Naive thymus-derived CD8-positive, alpha-beta T cell (primary cell): ENCODE data around the gene ADAMTS14. TPM values are rescaled to one million over a fixed set of nuclear protein-coding genes. Genes with fewer than 3 reads are reported as not detected.

ENCODE experiments used
- ATAC-seq, 2 donors: fragments of 150-1000 bp; cut with Tn5 transposase in 1 of 2; sonication (Bioruptor Pico), chemical (Tn5 transposase) in 1 of 2; 1 replicate in 1 of 2; 2 replicates in 1 of 2; pipeline ENCODE4 v1.10.0; 2021; ENCODE audit warnings: mild to moderate bottlenecking in 2 of 2, moderate library complexity in 2 of 2
- POLR2A ChIA-PET: fragments of 350-600 bp; sonication (Branson Sonifier 250); formaldehyde crosslinking; loops from one replicate; lab custom pipeline; 2021; ENCODE audit warnings: antibody characterized with exemption; lab: Charles Lee
- DNase-seq, 10 donors: peaks; one replicate each; pipeline versions ENCODE4 v3.0.0 to v3.0.0-alpha.2; 2020 to 2022
- H3K27ac Mint-ChIP-seq, 10 donors: one replicate each; pipeline ENCODE4 v1.8.0; 2020 to 2022; ENCODE audit warnings: mild to moderate bottlenecking in 10 of 10, mixed read lengths in 10 of 10, moderate library complexity in 4 of 10, inconsistent platforms in 1 of 10
- H3K27me3 Mint-ChIP-seq, 5 donors: one replicate each; pipeline ENCODE4 v1.8.0; 2021 to 2022; ENCODE audit warnings: mixed read lengths in 5 of 5
- H3K36me3 Mint-ChIP-seq, 3 donors: one replicate each; pipeline ENCODE4 v1.8.0; 2020 to 2022; ENCODE audit warnings: mixed read lengths in 3 of 3, mild to moderate bottlenecking in 2 of 3, inconsistent platforms in 1 of 3
- H3K4me1 Mint-ChIP-seq, 4 donors: one replicate each; pipeline ENCODE4 v1.8.0; 2021 to 2022; ENCODE audit warnings: mixed read lengths in 4 of 4
- H3K4me3 Mint-ChIP-seq, 10 donors: one replicate each; pipeline ENCODE4 v1.8.0; 2020 to 2022; ENCODE audit warnings: mild to moderate bottlenecking in 10 of 10, mixed read lengths in 10 of 10, moderate library complexity in 6 of 10, inconsistent platforms in 1 of 10
- H3K9me3 Mint-ChIP-seq, 9 donors: one replicate each; pipeline ENCODE4 v1.8.0; 2020 to 2022; ENCODE audit warnings: mixed read lengths in 9 of 9, mild to moderate bottlenecking in 3 of 9, inconsistent platforms in 1 of 9, moderate library complexity in 1 of 9
- polyA plus RNA-seq, 3 donors: library from polyadenylated mRNA; unstranded; fragments of 300-500 nt; fragmentation: Illumina TruSeq; gene quantifications; one replicate each; pipeline ENCODE4 v1.2.3, GENCODE V29; 2021
- total RNA-seq, 8 experiments: library from RNA in 2 of 8; stranded (reverse) in 2 of 8; gene quantifications; one replicate each; pipeline ENCODE4 v1.2.3 and lab custom pipeline; 2021 to 2026

The ADAMTS14 gene
- total and polyA plus RNA-seq, 5 experiments from 2014 or later, result not detected

- Mint-ChIP-seq H3K4me1 (peaks cover 7 to 16% (median 11%) of the 10 kb centered on the region in 4 donors), H3K27me3 (peaks cover 0 to 23% (median 4%) of the 10 kb centered on the region in 5 donors), H3K36me3 (no peaks in the 10 kb centered on the region), H3K4me3 (no peak overlapping the region), H3K27ac (no peak overlapping the region), H3K9me3 (no peaks in the 10 kb centered on the region)
- POLR2A ChIA-PET, result no interaction called here
- no peak for DNase-seq
- no peak for ATAC-seq
Observed at GRCh38 chr10:70809726-70810125, 137.4 kb downstream of the ADAMTS14 start.

DNA sequence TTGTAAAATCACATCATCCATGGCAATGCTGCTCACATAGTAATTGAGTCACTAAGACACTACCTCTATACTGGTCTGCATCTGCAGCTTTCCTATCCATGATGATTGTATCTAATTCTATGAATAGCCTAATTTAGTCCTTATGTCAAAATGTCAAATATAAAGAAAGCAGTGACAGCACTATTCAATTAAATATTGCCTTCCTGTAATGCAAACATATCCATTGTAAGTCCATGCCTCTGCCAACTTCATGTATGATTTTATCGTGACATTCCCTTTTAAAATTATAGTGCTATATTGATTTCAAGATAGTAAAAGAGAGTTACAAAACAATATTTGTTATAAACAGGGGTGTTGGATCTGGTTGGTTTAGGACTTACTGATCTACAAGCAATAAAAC is 138.7 kb downstream of the ADAMTS14 start:
- Mint-ChIP-seq H3K4me3 (no peak overlapping the region), H3K27me3 (peaks cover 0 to 10% (median 1%) of the 10 kb centered on the region in 5 donors), H3K36me3 (no peaks in the 10 kb centered on the region), H3K27ac (no peak overlapping the region), H3K4me1 (peaks cover 7 to 22% (median 17%) of the 10 kb centered on the region in 4 donors), H3K9me3 (no peaks in the 10 kb centered on the region)
- ATAC-seq (no peak), DNase-seq (no peak)
- POLR2A ChIA-PET, result no interaction called here

DNA sequence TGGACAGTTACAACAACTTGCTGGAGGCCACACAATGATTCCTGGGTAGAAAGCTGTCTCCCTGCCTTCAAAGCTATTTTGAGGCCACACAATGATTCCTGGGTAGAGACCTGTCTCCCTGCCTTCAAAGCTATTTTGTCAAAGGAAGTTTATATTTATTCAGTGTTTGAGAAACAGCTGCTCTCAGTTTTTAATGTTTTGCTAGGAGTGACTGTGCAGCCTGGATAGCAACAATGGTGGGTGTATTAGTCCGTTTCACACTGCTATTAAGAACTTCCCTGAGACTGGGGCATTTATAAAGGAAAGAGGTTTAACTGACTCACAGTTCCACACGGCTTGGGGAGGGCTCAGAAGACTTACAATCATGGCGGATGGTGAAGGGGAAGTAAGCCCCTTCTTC is 139.6 kb downstream of the ADAMTS14 start:
- peak overlapping the region in 1 of 10 donors; percentile 50 for H3K27ac Mint-ChIP-seq
- peaks cover 0 to 7% (median 0%) of the 10 kb centered on the region in 5 donors for H3K27me3 Mint-ChIP-seq
- POLR2A ChIA-PET, result no interaction called here
- no peak for DNase-seq
- ATAC-seq, result no peak
- H3K36me3 Mint-ChIP-seq, result no peaks in the 10 kb centered on the region
- H3K4me1 Mint-ChIP-seq, result peaks cover 7 to 27% (median 24%) of the 10 kb centered on the region in 4 donors
- no peak overlapping the region for H3K4me3 Mint-ChIP-seq
- no peaks in the 10 kb centered on the region for H3K9me3 Mint-ChIP-seq

Other genes starting within 250 kb of the ADAMTS14 start
- not detected for gene NODAL, start 230.8 kb upstream of the ADAMTS14 start, total RNA-seq
- gene NODAL, start 230.8 kb upstream of the ADAMTS14 start, polyA plus RNA-seq, result not detected
- not detected for gene PALD1, start 193.7 kb upstream of the ADAMTS14 start, total RNA-seq
- gene PALD1, start 193.7 kb upstream of the ADAMTS14 start, polyA plus RNA-seq, result under 1 TPM in 1 of 3 donors, not detected in 2; 0.27 TPM
- gene PRF1, start 69.8 kb upstream of the ADAMTS14 start, total RNA-seq, result 10 to 100 TPM; 14.7 to 16.8 TPM
- 100 to 1,000 TPM in 1 of 3 donors, 10 to 100 TPM in 2; 58.3 to 435 (median 84.3) TPM for gene PRF1, start 69.8 kb upstream of the ADAMTS14 start, polyA plus RNA-seq
- not detected for gene TBATA, start 112.9 kb downstream of the ADAMTS14 start, total RNA-seq
- gene TBATA, start 112.9 kb downstream of the ADAMTS14 start, polyA plus RNA-seq, result not detected
- 10 to 100 TPM; 28.2 to 36.1 TPM for gene SGPL1, start 143.4 kb downstream of the ADAMTS14 start, total RNA-seq
- 10 to 100 TPM; 10.7 to 16.7 (median 12.4) TPM for gene SGPL1, start 143.4 kb downstream of the ADAMTS14 start, polyA plus RNA-seq
- gene PCBD1, start 216.1 kb downstream of the ADAMTS14 start, total RNA-seq, result 1 to 10 TPM; 6.0 to 9.5 TPM
- 10 to 100 TPM in 2 of 3 donors, 1 to 10 TPM in 1; 8.6 to 23.2 (median 14.9) TPM for gene PCBD1, start 216.1 kb downstream of the ADAMTS14 start, polyA plus RNA-seq